ENCODE data around the gene RDX.
"Not testable (repeated sequence)": the region's sequence is repeated elsewhere in the genome, so short reads cannot be mapped to it uniquely, and the experiment has no call there.

Gene RDX

GRCh38 chr11:110199184-110199981 lies 97.0 kb downstream of the RDX start:
- no peak for DNase-seq (ENCODE audit: low spot score)

- no peak for DNase-seq (ENCODE audit: low spot score)
These were observed 98.2 kb downstream of the RDX start for GRCh38 chr11:110198031-110198729.

GRCh38 chr11:110196884-110197420 lies 99.5 kb downstream of the RDX start:
- no peak for DNase-seq (ENCODE audit: low spot score)

GRCh38 chr11:110196241-110196754 lies 100.1 kb downstream of the RDX start:
- DNase-seq (ENCODE audit: low spot score) = no peak

- DNase-seq (ENCODE audit: low spot score) = not testable (repeated sequence)
These were observed 102.1 kb downstream of the RDX start for GRCh38 chr11:110194211-110194766.

- DNase-seq (ENCODE audit: low spot score) = not testable (repeated sequence)
These were observed 103.7 kb downstream of the RDX start for GRCh38 chr11:110192604-110193282.

- DNase-seq (ENCODE audit: low spot score) = no peak
These were observed 105.5 kb downstream of the RDX start for GRCh38 chr11:110190885-110191284.

- no peak for DNase-seq (ENCODE audit: low spot score)
These were observed 108.7 kb downstream of the RDX start for GRCh38 chr11:110187731-110188130.

GRCh38 chr11:110186867-110187266 lies 109.5 kb downstream of the RDX start:
- no peak for DNase-seq (ENCODE audit: low spot score)

- no peak for DNase-seq (ENCODE audit: low spot score)
These were observed 110.0 kb downstream of the RDX start for GRCh38 chr11:110186456-110186855.

- no peak for DNase-seq (ENCODE audit: low spot score)
These were observed 110.8 kb downstream of the RDX start for GRCh38 chr11:110185599-110185998.

- DNase-seq (ENCODE audit: low spot score) = peak; percentile 60
These were observed 111.3 kb downstream of the RDX start for GRCh38 chr11:110185121-110185591.

- no peak for DNase-seq (ENCODE audit: low spot score)
These were observed 112.0 kb downstream of the RDX start for GRCh38 chr11:110184456-110184855.

GRCh38 chr11:110182886-110183285 lies 113.5 kb downstream of the RDX start:
- DNase-seq (ENCODE audit: low spot score) = no peak

GRCh38 chr11:110179064-110179463 lies 117.3 kb downstream of the RDX start:
- no peak for DNase-seq (ENCODE audit: low spot score)

- DNase-seq (ENCODE audit: low spot score) = no peak
These were observed 119.3 kb downstream of the RDX start for GRCh38 chr11:110177086-110177456.

- DNase-seq (ENCODE audit: low spot score) = no peak
These were observed 119.9 kb downstream of the RDX start for GRCh38 chr11:110176366-110177085.

- no peak for DNase-seq (ENCODE audit: low spot score)
These were observed 121.6 kb downstream of the RDX start for GRCh38 chr11:110174645-110175310.

GRCh38 chr11:110173811-110174644 lies 122.4 kb downstream of the RDX start:
- peak; percentile 68 for DNase-seq (ENCODE audit: low spot score)

Measured in Ammon's horn (tissue), 1 donor.